Retinal pigment epithelial cell (primary cell): ENCODE data around the gene LRRTM4.

Experiments
- DNase-seq: peaks from one replicate; pipeline ENCODE4 v3.0.0-alpha.2; 2010; ENCODE audit warnings: low read depth
- H3K4me3 ChIP-seq: 2 replicates; pipeline ENCODE4 v1.5.1; 2011; ENCODE audit warnings: mild to moderate bottlenecking, low read length, control low read depth, moderate library complexity
- CTCF ChIP-seq: conservative IDR thresholded peaks from 2 replicates; pipeline ENCODE4 v1.5.1; 2011; ENCODE audit warnings: low read depth, low read length, control low read depth, inconsistent platforms

The LRRTM4 gene

GRCh38 chr2:76921006-76921405 lies 601.2 kb downstream of the LRRTM4 start:
- H3K4me3 ChIP-seq: no peak overlapping the region
- no peak for DNase-seq
- no peak for TF ChIP-seq CTCF

GRCh38 chr2:76895469-76895868 lies 626.7 kb downstream of the LRRTM4 start:
- no peak for TF ChIP-seq CTCF
- no peak overlapping the region for H3K4me3 ChIP-seq
- no peak for DNase-seq

GRCh38 chr2:76870581-76870980 lies 651.6 kb downstream of the LRRTM4 start:
- TF ChIP-seq CTCF: no peak
- DNase-seq: no peak
- H3K4me3 ChIP-seq: no peak overlapping the region

GRCh38 chr2:76870011-76870410 lies 652.2 kb downstream of the LRRTM4 start:
- DNase-seq: no peak
- no peak for TF ChIP-seq CTCF
- no peak overlapping the region for H3K4me3 ChIP-seq

- no peak overlapping the region for H3K4me3 ChIP-seq
- no peak for TF ChIP-seq CTCF
- no peak for DNase-seq
Measured at GRCh38 chr2:76867854-76868253, 654.3 kb downstream of the LRRTM4 start.

GRCh38 chr2:76866464-76866863 lies 655.7 kb downstream of the LRRTM4 start:
- H3K4me3 ChIP-seq: no peak overlapping the region
- DNase-seq: no peak
- no peak for TF ChIP-seq CTCF

GRCh38 chr2:76862901-76863300 lies 659.3 kb downstream of the LRRTM4 start:
- no peak for TF ChIP-seq CTCF
- H3K4me3 ChIP-seq: no peak overlapping the region
- no peak for DNase-seq
